Measurements from ENCODE around the gene PDE2A.

DNA sequence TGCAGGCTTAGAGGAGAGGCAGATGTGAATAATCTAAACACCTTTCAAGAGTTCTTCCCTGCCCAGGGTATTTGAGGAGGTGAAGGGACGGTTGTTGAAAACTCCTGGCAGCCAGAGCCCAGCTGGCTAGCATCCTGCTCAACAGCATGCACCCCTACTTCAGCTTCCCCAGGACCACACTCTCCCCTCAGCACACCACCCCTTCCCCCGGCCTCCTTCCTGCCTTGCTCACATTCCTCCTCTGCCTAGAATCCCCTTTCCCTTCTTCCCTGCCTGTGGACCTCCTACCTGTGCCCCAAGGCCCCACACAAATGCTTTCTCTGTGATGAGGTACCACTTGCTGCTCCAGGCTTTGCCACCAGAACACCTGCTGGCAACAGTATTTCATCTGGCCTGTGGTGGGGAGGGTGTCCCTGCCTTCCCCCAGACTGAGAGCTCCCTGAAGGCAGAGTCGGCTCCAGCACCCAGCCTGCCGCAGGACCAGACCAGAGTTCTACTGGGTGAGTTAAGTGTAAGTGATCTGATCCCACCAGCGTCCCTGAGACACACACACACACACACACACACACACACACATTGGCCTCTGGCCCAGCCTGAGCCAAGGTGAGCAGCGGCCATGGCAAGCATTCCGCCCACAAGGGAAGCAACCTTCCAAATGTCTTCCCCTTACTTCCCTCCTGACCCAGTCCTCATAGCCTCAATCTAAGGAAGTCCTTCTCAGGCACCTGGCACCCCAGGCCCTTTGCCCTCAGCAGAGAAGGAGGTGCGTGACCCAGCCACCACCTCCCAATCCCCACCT lies 79.5 kb downstream of the PDE2A start:
- TF ChIP-seq ZNF274 (IDR thresholded peaks at IDR 0.05; ENCODE audit: low read depth, low read length) (no peak), YY1 (IDR thresholded peaks at IDR 0.05; ENCODE audit: insufficient read depth, insufficient read length) (no peak)

Measured in NT2/D1 (cell line).